Measurements from ENCODE around the gene IFT74. TPM values are rescaled to one million over a fixed set of nuclear protein-coding genes. Genes with fewer than 3 reads are reported as not detected.
A peak's percentile ranks its signal among the peaks of the same experiment; 100 is the strongest.
"Not testable (repeated sequence)": the region's sequence is repeated elsewhere in the genome, so short reads cannot be mapped to it uniquely, and the experiment has no call there.

The IFT74 gene
- total RNA-seq, 1 experiment from 2014 or later: 6.2 TPM

DNA sequence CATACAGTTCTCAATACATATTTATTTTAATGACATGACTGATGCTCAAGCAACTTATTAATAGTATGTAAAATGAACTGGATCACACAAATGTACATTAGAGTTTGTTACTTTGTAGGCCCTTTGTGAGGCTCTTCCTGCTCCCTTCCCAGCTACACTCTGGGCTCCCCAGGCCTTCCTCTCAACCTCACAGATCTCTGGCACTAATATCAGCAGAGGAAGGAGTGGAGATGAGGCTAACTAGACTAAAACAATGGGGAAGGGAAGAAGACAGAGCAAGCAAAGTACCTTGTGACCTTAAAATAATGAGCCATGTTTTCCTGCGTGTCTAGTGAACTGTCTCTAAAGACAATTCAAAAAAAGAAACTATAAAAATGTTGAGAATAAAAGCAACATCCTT, 122.5 kb downstream of the IFT74 start:
- Histone ChIP-seq H3K36me3 (replicated peaks; ENCODE audit: control insufficient read depth, insufficient read depth, low read length) (no peaks in the 10 kb centered on the region), H3K4me3 (ENCODE audit: insufficient read depth, low read depth, low read length) (no peak overlapping the region), H3K27me3 (ENCODE audit: control insufficient read depth, insufficient read depth, low read length) (no peaks in the 10 kb centered on the region)
- DNase-seq: no peak

DNA sequence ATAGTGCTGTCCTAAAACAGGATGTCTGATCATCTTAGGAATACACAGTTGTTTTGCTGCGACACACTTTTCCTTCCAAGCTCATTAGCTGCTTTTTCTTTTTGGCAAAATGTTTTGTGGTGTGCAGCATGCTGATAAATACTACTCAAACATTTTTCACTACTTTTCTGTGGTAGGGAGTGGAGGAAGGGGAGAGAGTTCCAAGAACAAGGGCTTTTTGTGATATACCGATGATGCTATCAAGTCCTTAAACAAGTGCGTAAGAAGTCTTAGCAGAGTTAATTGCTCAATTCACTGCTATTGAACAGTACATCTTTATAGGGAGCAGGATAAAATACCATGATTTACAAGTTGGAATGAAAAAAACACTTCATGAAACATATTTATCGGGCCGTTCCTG, 129.2 kb downstream of the IFT74 start:
- Histone ChIP-seq H3K4me3 (ENCODE audit: insufficient read depth, low read depth, low read length) (no peak overlapping the region), H3K27me3 (ENCODE audit: control insufficient read depth, insufficient read depth, low read length) (no peaks in the 10 kb centered on the region), H3K36me3 (replicated peaks; ENCODE audit: control insufficient read depth, insufficient read depth, low read length) (no peaks in the 10 kb centered on the region)
- no peak for DNase-seq

DNA sequence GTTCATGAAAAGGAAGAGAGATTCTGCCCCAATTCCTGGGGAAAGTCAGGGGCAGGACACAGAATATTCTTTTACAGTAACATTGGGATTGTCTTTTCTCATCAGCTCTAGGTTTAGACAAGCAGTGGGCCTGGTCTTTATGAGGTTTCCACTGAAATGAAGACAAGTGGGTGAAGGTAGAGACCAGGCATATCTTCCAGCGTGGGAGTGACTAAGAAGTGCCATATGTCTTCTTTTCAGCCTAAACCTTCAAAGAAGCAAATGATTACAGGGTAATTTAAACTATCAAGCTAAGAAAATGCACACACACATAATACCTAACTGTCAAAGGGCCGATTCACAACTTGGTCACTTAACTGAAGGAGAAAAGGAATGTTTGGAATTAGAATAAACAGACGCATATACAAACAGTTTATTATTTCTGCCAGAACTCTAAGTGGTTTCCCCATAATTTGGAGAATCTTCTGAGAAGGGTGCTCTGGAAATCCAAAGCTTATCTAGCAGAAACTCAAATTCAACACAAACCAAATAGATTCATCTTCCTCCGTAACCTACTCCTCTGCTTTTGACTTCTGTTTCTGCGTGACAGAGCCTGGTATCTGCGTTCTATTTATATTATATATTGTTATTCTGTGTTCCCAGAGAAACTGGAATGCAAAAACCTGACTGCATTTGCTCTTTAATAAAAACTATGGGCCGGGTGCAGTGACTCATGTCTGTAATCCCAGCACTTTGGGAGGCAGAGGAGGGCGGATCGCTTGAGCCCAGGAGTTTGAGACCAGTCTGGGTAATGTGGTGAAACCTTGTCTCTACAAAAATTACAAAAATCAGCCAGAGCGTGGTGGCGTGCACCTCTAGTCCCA, 130.8 kb downstream of the IFT74 start:
- no peak for DNase-seq
- H3K4me3 ChIP-seq (ENCODE audit: insufficient read depth, low read depth, low read length): no peak overlapping the region
- H3K27me3 ChIP-seq (ENCODE audit: control insufficient read depth, insufficient read depth, low read length): no peaks in the 10 kb centered on the region
- no peaks in the 10 kb centered on the region for H3K36me3 ChIP-seq (replicated peaks; ENCODE audit: control insufficient read depth, insufficient read depth, low read length)

DNA sequence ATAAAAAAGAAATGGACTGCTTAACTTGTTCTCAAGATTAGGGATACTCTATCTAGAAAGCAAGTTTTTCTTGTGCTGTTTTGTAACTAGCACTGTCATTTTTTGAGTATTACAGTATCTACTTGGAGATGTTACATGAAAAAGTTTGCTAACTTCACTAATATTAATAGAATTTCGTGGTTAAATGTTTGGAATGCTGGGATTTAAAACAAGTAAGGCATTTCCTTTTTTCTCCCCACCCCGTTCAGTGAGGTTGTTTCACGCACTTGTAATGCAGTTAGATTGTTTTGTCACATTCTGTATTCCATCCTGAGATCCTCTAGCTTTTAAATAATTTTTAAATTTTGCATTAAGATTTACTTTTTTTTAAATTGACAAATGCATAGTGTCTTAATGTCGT, 132.8 kb downstream of the IFT74 start:
- H3K36me3 ChIP-seq (replicated peaks; ENCODE audit: control insufficient read depth, insufficient read depth, low read length): no peaks in the 10 kb centered on the region
- no peaks in the 10 kb centered on the region for H3K27me3 ChIP-seq (ENCODE audit: control insufficient read depth, insufficient read depth, low read length)
- no peak for DNase-seq
- no peak overlapping the region for H3K4me3 ChIP-seq (ENCODE audit: insufficient read depth, low read depth, low read length)

DNA sequence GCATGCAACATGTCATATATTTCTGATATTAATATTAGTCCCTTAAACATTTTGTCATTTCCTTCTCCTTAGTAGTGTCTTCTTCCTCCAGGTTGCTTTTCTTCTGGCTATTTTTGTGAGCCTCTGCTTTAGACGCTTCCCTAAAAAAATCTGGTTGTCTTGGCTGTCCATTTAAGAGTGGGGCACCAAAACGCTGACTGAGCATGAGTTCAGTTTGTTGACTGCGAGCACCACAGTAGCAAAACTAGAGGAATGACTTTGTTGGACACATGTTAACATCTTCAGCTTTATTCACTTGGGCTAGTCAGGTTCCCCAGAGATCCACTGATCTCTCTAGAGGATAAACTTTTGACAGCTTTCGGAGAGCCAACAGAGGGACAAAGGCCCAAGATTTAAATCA, 133.5 kb downstream of the IFT74 start:
- no peak for DNase-seq
- no peaks in the 10 kb centered on the region for H3K36me3 ChIP-seq (replicated peaks; ENCODE audit: control insufficient read depth, insufficient read depth, low read length)

DNA sequence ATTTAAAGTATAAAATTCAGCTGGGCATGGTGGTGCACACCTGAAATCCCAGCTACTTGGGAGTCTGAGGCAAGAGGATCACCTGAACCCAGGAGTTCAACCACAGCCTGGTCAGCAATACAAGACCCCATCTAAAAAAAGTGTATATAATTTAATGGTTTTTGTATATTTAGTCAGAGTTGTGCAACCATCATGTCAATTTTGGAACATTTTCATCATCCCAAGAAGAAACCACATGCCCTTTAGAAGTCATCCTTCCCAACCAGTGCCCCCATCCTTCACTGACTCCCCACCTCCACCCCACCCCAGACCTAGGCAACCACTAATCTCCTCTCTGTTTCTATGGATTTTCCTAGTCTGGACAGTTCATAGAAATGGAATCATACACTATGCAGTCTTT, 134.0 kb downstream of the IFT74 start:
- H3K36me3 ChIP-seq (replicated peaks; ENCODE audit: control insufficient read depth, insufficient read depth, low read length): no peaks in the 10 kb centered on the region
- H3K27me3 ChIP-seq (ENCODE audit: control insufficient read depth, insufficient read depth, low read length): no peaks in the 10 kb centered on the region
- DNase-seq: no peak
- H3K4me3 ChIP-seq (ENCODE audit: insufficient read depth, low read depth, low read length): no peak overlapping the region

More for the DNA sequence above, 133.5 kb downstream of the IFT74 start:
- no peaks in the 10 kb centered on the region for H3K27me3 ChIP-seq (ENCODE audit: control insufficient read depth, insufficient read depth, low read length)
- H3K4me3 ChIP-seq (ENCODE audit: insufficient read depth, low read depth, low read length): no peak overlapping the region

DNA sequence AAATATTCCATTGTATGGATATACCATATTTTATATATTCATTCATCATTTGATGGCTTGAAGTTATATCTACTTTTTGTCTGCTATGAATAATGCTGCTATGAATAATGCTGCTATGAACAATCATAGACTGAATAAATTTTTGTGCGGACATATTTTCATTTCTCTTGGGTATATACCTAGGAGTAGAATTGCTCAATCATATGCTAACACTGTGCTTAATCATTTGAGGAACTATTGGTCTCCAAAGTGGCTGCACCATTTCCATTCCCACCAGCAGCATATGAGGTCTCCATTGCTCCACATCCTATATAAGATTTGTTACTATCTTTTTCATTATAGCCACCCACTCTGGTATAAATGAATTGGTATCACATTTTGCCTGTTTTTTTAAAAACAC, 134.5 kb downstream of the IFT74 start:
- H3K36me3 ChIP-seq (replicated peaks; ENCODE audit: control insufficient read depth, insufficient read depth, low read length): no peaks in the 10 kb centered on the region
- no peak overlapping the region for H3K4me3 ChIP-seq (ENCODE audit: insufficient read depth, low read depth, low read length)
- DNase-seq: no peak
- no peaks in the 10 kb centered on the region for H3K27me3 ChIP-seq (ENCODE audit: control insufficient read depth, insufficient read depth, low read length)

DNA sequence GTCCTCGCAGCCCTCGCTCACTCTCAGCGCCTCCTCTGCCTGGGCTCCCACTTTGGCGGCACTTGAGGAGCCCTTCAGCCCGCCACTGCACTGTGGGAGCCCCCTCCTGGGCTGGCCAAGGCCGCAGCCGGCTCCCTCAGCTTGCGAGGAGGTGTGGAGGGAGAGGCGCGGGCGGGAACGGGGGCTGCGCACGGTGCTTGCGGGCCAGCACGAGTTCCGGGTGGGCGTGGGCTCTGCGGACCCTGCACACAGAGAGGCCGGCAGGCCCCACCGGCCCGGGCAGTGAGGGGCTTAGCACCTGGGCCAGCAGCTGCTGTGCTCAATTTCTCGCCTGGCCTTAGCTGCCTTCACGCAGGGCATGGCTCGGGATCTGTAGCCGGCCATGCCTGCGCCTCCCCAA, 136.3 kb downstream of the IFT74 start:
- H3K36me3 ChIP-seq (replicated peaks; ENCODE audit: control insufficient read depth, insufficient read depth, low read length); H3K27me3 ChIP-seq (ENCODE audit: control insufficient read depth, insufficient read depth, low read length); H3K4me3 ChIP-seq (ENCODE audit: insufficient read depth, low read depth, low read length); DNase-seq: not testable (repeated sequence)

DNA sequence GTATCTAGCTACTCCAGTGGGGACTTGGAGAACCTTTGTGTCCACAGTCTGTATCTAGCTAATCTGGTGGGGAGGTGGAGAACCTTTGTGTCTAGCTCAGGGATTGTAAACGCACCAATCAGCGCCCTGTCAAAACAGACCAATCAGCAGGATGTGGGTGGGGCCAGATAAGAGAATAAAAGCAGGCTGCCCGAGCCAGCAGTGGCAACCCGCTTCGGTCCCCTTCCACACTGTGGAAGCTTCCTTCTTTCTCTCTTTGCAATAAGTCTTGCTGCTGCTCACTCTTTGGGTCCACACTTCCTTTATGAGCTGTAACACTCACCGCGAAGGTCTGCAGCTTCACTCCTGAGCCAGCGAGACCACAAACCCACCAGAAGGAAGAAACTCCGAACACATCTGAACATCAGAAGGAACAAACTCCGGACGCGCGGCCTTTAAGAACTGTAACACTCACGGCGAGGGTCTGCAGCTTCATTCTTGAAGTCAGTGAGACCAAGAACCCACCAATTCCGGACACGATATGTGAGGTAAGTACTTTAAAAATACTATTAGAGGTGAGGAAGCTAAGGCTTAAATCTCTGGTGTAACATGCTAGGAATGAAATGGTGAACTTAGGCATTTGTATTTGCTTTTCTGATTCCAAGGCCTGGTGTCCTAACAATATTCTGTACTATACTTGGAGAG, 137.3 kb downstream of the IFT74 start:
- not testable (repeated sequence) for H3K27me3 ChIP-seq (ENCODE audit: control insufficient read depth, insufficient read depth, low read length); DNase-seq; H3K4me3 ChIP-seq (ENCODE audit: insufficient read depth, low read depth, low read length); H3K36me3 ChIP-seq (replicated peaks; ENCODE audit: control insufficient read depth, insufficient read depth, low read length)

DNA sequence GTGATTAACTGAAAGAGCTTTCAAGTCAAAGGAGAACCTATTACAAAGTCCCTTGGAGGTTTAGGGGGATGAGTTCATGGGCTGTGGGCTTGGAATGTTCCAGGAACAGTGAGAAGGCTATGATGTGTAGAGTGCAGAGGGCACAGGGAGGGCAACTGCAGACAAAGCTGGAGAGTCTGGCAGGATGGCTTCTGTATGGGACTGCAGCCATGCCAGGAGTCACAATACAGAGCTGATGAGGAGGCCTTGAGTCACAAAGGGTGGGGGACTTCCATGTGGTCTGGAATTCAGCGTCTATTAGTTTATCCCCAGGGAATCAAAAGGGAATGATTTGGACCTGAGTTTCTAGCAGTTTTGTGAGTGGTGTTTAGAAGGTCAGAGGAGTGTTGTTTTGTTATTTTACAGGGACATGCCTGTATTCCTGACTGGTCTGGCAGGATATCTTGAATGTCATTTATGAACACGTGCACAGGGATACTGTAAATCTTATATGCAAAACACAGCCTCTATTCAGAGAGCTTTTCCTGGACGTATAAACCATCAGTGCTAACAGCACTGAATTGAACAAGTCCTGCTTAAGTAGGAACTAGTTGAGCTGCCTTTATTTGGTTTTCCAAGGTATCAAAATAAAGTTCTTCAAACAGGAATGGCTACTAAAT, 138.6 kb downstream of the IFT74 start:
- no peak overlapping the region for H3K4me3 ChIP-seq (ENCODE audit: insufficient read depth, low read depth, low read length)
- no peaks in the 10 kb centered on the region for H3K36me3 ChIP-seq (replicated peaks; ENCODE audit: control insufficient read depth, insufficient read depth, low read length)
- no peak for DNase-seq
- H3K27me3 ChIP-seq (ENCODE audit: control insufficient read depth, insufficient read depth, low read length): no peaks in the 10 kb centered on the region

DNA sequence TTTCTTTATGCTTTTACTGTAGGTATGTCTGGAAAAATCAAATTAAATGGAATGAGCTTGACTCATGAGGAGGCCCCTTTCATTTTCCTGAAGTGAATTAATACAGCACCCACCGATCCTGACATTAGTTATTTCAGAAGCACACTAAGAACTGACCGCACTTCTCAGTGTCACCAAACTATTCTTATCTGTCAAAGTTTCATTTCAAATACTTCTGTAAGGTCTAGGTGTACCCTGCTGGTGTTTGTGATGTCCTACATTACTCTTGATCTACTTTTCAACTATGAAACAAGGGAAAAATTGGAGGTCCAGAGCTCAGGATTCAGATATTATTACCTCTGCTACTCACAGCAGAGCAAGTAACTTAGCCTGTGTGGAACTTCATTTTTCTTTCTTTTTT, 151.0 kb downstream of the IFT74 start:
- Histone ChIP-seq H3K27me3 (ENCODE audit: control insufficient read depth, insufficient read depth, low read length) (no peaks in the 10 kb centered on the region), H3K36me3 (replicated peaks; ENCODE audit: control insufficient read depth, insufficient read depth, low read length) (no peaks in the 10 kb centered on the region), H3K4me3 (ENCODE audit: insufficient read depth, low read depth, low read length) (no peak overlapping the region)
- DNase-seq: no peak

DNA sequence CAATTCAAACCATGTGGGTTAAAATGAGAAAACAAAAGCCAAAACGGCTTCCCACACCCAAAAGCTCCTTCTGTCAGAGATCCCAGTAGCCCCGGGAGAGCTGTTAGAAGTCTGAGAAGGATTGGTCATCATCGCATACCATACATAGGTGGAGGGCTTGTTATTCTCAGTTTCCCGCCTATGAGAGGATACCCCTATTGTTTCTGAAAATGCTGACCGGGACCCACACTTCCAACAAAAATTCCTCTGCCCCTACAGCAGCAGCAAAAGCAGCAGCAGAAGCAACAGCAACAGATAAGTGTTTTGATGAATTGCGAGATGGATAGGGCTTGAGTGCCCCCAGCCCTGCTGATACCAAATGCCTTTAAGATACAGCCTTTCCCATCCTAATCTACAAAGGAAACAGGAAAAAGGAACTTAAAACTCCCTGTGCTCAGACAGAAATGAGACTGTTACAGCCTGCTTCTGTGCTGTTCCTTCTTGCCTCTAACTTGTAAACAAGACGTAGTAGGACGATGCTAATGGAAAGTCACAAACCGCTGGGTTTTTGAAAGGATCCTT, 152.8 kb downstream of the IFT74 start, which contains the start of gene TEK:
Gene TEK (plus strand): TSS at position 245 of the 561 bp plus-strand sequence. CDS start 366 bp downstream, outside the sequence.
- no peaks in the 10 kb centered on the region for H3K27me3 ChIP-seq (ENCODE audit: control insufficient read depth, insufficient read depth, low read length)
- peak; percentile 22 for DNase-seq
- no peaks in the 10 kb centered on the region for H3K36me3 ChIP-seq (replicated peaks; ENCODE audit: control insufficient read depth, insufficient read depth, low read length)
- H3K4me3 ChIP-seq (ENCODE audit: insufficient read depth, low read depth, low read length): peak within 1 kb of the TSS; percentile 8; the same call in 1 of the 2 replicates

DNA sequence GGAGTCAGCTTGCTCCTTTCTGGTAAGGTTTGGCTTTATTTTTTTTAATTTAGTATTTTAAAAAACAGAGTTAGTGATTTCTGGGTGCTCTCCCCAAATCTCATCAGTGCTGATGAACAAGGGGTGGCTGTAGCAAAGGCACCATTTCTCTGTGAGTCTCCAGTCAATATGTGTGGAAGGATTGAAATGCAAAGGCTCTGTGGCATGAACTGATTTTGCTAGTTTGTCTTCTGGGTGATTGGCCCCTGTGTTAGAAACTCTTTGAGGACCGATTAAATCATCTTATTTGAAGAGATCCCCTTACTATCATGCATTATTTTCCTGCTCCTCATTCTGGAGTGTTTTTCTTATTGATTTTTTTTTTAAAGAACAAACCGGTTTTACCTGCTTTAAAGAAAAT, 153.4 kb downstream of the IFT74 start:
- Histone ChIP-seq H3K27me3 (ENCODE audit: control insufficient read depth, insufficient read depth, low read length) (no peaks in the 10 kb centered on the region), H3K4me3 (ENCODE audit: insufficient read depth, low read depth, low read length) (no peak overlapping the region)
- no peak for DNase-seq

DNA sequence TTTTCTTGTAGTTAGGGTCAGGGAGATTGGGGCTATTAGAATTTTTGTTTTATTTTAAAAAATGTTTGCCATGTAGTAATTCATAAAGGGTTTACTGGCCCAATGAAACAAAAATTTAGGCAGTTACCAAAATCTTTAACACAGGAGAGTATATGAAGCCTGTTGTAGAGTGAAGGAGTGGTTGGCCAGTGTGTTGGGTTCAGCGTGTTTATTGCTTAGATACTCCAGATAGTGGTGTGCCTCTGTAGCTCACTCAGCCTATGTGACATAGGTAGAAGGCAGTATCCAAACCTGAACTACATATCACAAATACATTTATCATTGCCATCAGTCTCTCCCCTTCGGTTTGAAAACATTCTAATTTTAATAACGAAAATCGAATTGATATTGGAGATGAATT, 154.0 kb downstream of the IFT74 start:
- no peaks in the 10 kb centered on the region for H3K36me3 ChIP-seq (replicated peaks; ENCODE audit: control insufficient read depth, insufficient read depth, low read length)
- H3K4me3 ChIP-seq (ENCODE audit: insufficient read depth, low read depth, low read length): no peak overlapping the region
- H3K27me3 ChIP-seq (ENCODE audit: control insufficient read depth, insufficient read depth, low read length): no peaks in the 10 kb centered on the region
- DNase-seq: no peak

More for the DNA sequence above, 153.4 kb downstream of the IFT74 start:
- no peaks in the 10 kb centered on the region for H3K36me3 ChIP-seq (replicated peaks; ENCODE audit: control insufficient read depth, insufficient read depth, low read length)

Data from H7 (cell line).